HEK293 (cell line): Measurements from ENCODE around the gene SUSD6.

Source experiments
- CTCF ChIA-PET: fragments of 350-600 bp; formaldehyde crosslinking; extraction: SDS; loops from one replicate; lab custom pipeline; 2021; ENCODE audit warnings: antibody characterized with exemption; lab: Yijun Ruan, JAX
- POLR2A ChIA-PET: fragments of 300-600 bp; formaldehyde crosslinking; extraction: SDS; loops from one replicate; lab custom pipeline; 2020; ENCODE audit warnings: antibody characterized with exemption, inconsistent platforms; lab: Yijun Ruan, JAX
- H3K27ac ChIP-seq: fragments of 200-500 bp; sonication (Bioruptor generic); 2 replicates; pipeline ENCODE4 v1.5.1; 2014; ENCODE audit warnings: low read depth, low read length, control low read depth, inconsistent platforms; ENCODE audit errors: extremely low read depth
- H3K36me3 ChIP-seq, 2 experiments: fragments of 200-500 bp in 1 of 2; sonication (Bioruptor generic) in 1 of 2; 1 replicate in 1 of 2; 2 replicates in 1 of 2; pipeline ENCODE4 v1.5.1; 2014 to 2017; ENCODE audit warnings: inconsistent platforms in 2 of 2, low read length in 2 of 2; ENCODE audit not compliant: control insufficient read depth in 2 of 2, insufficient read depth in 1 of 2
- H3K4me1 ChIP-seq: fragments of 200-500 bp; sonication (Bioruptor generic); 2 replicates; pipeline ENCODE4 v1.5.1; 2014; ENCODE audit warnings: mild to moderate bottlenecking, low read length, inconsistent platforms; ENCODE audit not compliant: control insufficient read depth, insufficient read depth
- H3K4me3 ChIP-seq: 2 replicates; pipeline ENCODE4 v1.5.1; 2011; ENCODE audit warnings: low read depth, mild to moderate bottlenecking, control low read depth, low read length, moderate library complexity
- H3K9me3 ChIP-seq: fragments of 200-500 bp; sonication (Bioruptor generic); 2 replicates; pipeline ENCODE4 v1.5.1; 2014; ENCODE audit warnings: low read depth, low read length, inconsistent platforms; ENCODE audit not compliant: control insufficient read depth, insufficient read depth
- ATF2 ChIP-seq: fragments of 450-650 bp; formaldehyde crosslinking; IDR thresholded peaks from 2 replicates; pipeline ENCODE4 v1.5.1; 2016; ENCODE audit warnings: missing biosample characterization, missing genetic modification characterization, low read depth
- BCL11A ChIP-seq: fragments of 450-650 bp; formaldehyde crosslinking; IDR thresholded peaks from 2 replicates; pipeline ENCODE4 v1.5.1; 2016; ENCODE audit warnings: low read depth, missing biosample characterization, missing genetic modification characterization
- GLIS1 ChIP-seq: fragments of 450-650 bp; formaldehyde crosslinking; IDR thresholded peaks from 2 replicates; pipeline ENCODE4 v1.5.1; 2016; ENCODE audit warnings: missing biosample characterization, missing genetic modification characterization
- KLF7 ChIP-seq: fragments of 450-650 bp; formaldehyde crosslinking; IDR thresholded peaks from 2 replicates; pipeline ENCODE4 v1.5.1; 2016; ENCODE audit warnings: missing biosample characterization, missing genetic modification characterization, borderline replicate concordance
- PBX3 ChIP-seq: sonication (generic); formaldehyde crosslinking; IDR thresholded peaks from 2 replicates; pipeline ENCODE4 v1.8.1; 2022; ENCODE audit warnings: mild to moderate bottlenecking, moderate library complexity, missing genetic modification reagents
- REPIN1 ChIP-seq: fragments of 450-650 bp; formaldehyde crosslinking; IDR thresholded peaks from 2 replicates; pipeline ENCODE4 v1.5.1; 2017; ENCODE audit warnings: missing biosample characterization, missing genetic modification characterization, low read depth
- SALL2 ChIP-seq: fragments of 450-650 bp; formaldehyde crosslinking; IDR thresholded peaks from 2 replicates; pipeline ENCODE4 v1.5.0; 2017; ENCODE audit warnings: missing biosample characterization, mild to moderate bottlenecking, missing genetic modification characterization, borderline replicate concordance
- SCRT1 ChIP-seq: fragments of 450-650 bp; formaldehyde crosslinking; IDR thresholded peaks from 2 replicates; pipeline ENCODE4 v1.5.1; 2016; ENCODE audit warnings: missing biosample characterization, missing genetic modification characterization, borderline replicate concordance
- SCRT2 ChIP-seq: fragments of 450-650 bp; formaldehyde crosslinking; IDR thresholded peaks from 2 replicates; pipeline ENCODE4 v1.5.1; 2016; ENCODE audit warnings: missing biosample characterization, missing genetic modification characterization
- SP3 ChIP-seq: fragments of 450-650 bp; formaldehyde crosslinking; IDR thresholded peaks from 2 replicates; pipeline ENCODE4 v1.5.1; 2016; ENCODE audit warnings: missing biosample characterization, missing genetic modification characterization
- ZNF214 ChIP-seq: fragments of 450-650 bp; formaldehyde crosslinking; IDR thresholded peaks from 2 replicates; pipeline ENCODE4 v1.5.1; 2017; ENCODE audit warnings: missing biosample characterization, mild to moderate bottlenecking, missing genetic modification characterization, borderline replicate concordance
- ZNF24 ChIP-seq: fragments of 450-650 bp; formaldehyde crosslinking; IDR thresholded peaks from 2 replicates; pipeline ENCODE4 v1.5.1; 2016; ENCODE audit warnings: missing biosample characterization, missing genetic modification characterization
- ZNF350 ChIP-seq: fragments of 450-650 bp; formaldehyde crosslinking; IDR thresholded peaks from 2 replicates; pipeline ENCODE4 v1.5.0; 2017; ENCODE audit warnings: missing biosample characterization, mild to moderate bottlenecking, missing genetic modification characterization
- ZNF404 ChIP-seq: fragments of 450-650 bp; formaldehyde crosslinking; IDR thresholded peaks from 2 replicates; pipeline ENCODE4 v1.5.1; 2017; ENCODE audit warnings: missing biosample characterization, missing genetic modification characterization
- ZNF416 ChIP-seq: fragments of 450-650 bp; formaldehyde crosslinking; IDR thresholded peaks from 2 replicates; pipeline ENCODE4 v1.5.1; 2016; ENCODE audit warnings: missing biosample characterization, missing genetic modification characterization
- ZNF596 ChIP-seq: fragments of 450-650 bp; IDR thresholded peaks from 2 replicates; pipeline ENCODE4 v1.5.0; 2018; ENCODE audit warnings: missing biosample characterization, mild to moderate bottlenecking, missing genetic modification characterization, moderate library complexity
- ZNF600 ChIP-seq: fragments of 450-650 bp; formaldehyde crosslinking; IDR thresholded peaks from 2 replicates; pipeline ENCODE4 v1.5.1; 2016; ENCODE audit warnings: missing biosample characterization, missing genetic modification characterization
- ZNF610 ChIP-seq: fragments of 450-650 bp; formaldehyde crosslinking; IDR thresholded peaks from 2 replicates; pipeline ENCODE4 v1.5.1; 2016; ENCODE audit warnings: missing biosample characterization, missing genetic modification characterization, borderline replicate concordance
- ZNF639 ChIP-seq: fragments of 450-650 bp; formaldehyde crosslinking; IDR thresholded peaks from 2 replicates; pipeline ENCODE4 v1.5.1; 2016; ENCODE audit warnings: missing biosample characterization, missing genetic modification characterization
- ZNF843 ChIP-seq: fragments of 450-650 bp; formaldehyde crosslinking; IDR thresholded peaks from 2 replicates; pipeline ENCODE4 v1.5.1; 2016; ENCODE audit warnings: missing biosample characterization, missing genetic modification characterization
- TF ChIP-seq, protein P1 (sequence below): fragments of 450-650 bp; formaldehyde crosslinking; IDR thresholded peaks from 2 replicates; pipeline ENCODE4 v1.5.1; 2016; ENCODE audit warnings: missing biosample characterization, missing genetic modification characterization
- TF ChIP-seq, protein P2 (sequence below): fragments of 450-650 bp; formaldehyde crosslinking; IDR thresholded peaks from 2 replicates; pipeline ENCODE4 v1.5.1; 2016; ENCODE audit warnings: missing biosample characterization, missing genetic modification characterization
- TF ChIP-seq, protein P3 (sequence below): fragments of 450-650 bp; formaldehyde crosslinking; IDR thresholded peaks from 2 replicates; pipeline ENCODE4 v1.5.1; 2016; ENCODE audit warnings: missing biosample characterization, missing genetic modification characterization

SUSD6 gene

DNA sequence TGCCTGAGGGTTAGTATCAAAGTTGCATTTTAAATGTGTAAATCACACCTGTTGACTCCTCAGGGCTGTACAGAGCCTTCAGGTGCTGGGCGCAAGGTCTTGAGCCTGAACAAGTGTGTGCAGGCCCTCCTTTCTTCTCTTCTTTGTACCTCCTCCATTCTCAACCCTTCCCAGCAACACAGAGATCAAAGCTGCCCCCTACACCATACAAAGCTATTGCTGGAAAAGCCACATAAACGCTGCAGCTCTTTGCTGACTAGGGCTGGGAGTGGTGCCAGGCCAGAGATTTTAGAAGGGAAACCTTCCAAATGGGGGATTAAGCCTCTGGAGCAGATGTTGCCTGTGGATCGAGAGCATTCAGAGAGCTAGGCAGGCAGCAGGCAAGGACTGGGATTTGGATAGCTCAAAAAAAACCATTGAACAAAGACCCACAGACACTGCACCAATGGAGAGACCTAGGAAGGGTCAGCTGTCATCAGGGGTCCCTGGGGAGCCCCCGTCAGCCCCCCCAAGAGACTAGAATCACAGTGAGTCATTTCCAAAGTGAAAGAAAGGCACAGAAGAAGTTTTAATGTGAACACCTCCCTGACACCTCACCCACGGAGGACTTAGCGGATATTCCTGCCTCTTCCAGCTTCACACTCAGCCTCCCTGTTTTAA, 18.2 kb upstream of the SUSD6 start:
- ChIA-PET POLR2A (no interaction called here), CTCF (interaction anchor here (1.6 kb wide), 1 partner anchor 8 kb away, joined by 4 read pairs; no protein-coding TSS in a partner anchor)
- Histone ChIP-seq H3K4me3 (no peak overlapping the region), H3K36me3 (no peaks in the 10 kb centered on the region; a peak in 1 of 3 replicates), H3K9me3 (no peaks in the 10 kb centered on the region), H3K27ac (no peak overlapping the region), H3K4me1 (no peaks in the 10 kb centered on the region)
- TF ChIP-seq, protein P1, sequence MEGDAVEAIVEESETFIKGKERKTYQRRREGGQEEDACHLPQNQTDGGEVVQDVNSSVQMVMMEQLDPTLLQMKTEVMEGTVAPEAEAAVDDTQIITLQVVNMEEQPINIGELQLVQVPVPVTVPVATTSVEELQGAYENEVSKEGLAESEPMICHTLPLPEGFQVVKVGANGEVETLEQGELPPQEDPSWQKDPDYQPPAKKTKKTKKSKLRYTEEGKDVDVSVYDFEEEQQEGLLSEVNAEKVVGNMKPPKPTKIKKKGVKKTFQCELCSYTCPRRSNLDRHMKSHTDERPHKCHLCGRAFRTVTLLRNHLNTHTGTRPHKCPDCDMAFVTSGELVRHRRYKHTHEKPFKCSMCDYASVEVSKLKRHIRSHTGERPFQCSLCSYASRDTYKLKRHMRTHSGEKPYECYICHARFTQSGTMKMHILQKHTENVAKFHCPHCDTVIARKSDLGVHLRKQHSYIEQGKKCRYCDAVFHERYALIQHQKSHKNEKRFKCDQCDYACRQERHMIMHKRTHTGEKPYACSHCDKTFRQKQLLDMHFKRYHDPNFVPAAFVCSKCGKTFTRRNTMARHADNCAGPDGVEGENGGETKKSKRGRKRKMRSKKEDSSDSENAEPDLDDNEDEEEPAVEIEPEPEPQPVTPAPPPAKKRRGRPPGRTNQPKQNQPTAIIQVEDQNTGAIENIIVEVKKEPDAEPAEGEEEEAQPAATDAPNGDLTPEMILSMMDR = no peak
- peak; percentile 89 for TF ChIP-seq SCRT2 (tag by site-specific recombination)
- TF ChIP-seq KLF7 (tag by site-specific recombination) = no peak
- TF ChIP-seq ZNF600 (tag by site-specific recombination) = no peak
- TF ChIP-seq GLIS1 = 0 out of 2 replicates have a peak, but pooled peaks have one; percentile 45
- TF ChIP-seq SP3 (tag by site-specific recombination) = no peak
- TF ChIP-seq, protein P2, sequence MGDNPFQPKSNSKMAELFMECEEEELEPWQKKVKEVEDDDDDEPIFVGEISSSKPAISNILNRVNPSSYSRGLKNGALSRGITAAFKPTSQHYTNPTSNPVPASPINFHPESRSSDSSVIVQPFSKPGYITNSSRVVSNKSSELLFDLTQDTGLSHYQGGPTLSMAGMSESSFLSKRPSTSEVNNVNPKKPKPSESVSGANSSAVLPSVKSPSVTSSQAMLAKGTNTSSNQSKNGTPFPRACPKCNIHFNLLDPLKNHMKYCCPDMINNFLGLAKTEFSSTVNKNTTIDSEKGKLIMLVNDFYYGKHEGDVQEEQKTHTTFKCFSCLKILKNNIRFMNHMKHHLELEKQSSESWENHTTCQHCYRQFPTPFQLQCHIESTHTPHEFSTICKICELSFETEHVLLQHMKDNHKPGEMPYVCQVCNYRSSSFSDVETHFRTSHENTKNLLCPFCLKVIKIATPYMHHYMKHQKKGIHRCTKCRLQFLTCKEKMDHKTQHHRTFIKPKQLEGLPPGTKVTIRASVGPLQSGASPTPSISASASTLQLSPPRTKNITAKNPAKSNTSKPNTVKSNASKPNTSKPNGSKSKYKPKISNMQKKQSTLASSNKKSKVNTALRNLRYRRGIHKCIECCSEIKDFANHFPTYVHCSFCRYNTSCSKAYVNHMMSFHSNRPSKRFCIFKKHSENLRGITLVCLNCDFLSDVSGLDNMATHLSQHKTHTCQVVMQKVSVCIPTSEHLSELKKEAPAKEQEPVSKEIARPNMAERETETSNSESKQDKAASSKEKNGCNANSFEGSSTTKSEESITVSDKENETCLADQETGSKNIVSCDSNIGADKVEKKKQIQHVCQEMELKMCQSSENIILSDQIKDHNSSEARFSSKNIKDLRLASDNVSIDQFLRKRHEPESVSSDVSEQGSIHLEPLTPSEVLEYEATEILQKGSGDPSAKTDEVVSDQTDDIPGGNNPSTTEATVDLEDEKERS (tag by site-specific recombination) = no peak
- TF ChIP-seq, protein P3, sequence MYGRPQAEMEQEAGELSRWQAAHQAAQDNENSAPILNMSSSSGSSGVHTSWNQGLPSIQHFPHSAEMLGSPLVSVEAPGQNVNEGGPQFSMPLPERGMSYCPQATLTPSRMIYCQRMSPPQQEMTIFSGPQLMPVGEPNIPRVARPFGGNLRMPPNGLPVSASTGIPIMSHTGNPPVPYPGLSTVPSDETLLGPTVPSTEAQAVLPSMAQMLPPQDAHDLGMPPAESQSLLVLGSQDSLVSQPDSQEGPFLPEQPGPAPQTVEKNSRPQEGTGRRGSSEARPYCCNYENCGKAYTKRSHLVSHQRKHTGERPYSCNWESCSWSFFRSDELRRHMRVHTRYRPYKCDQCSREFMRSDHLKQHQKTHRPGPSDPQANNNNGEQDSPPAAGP (tag by site-specific recombination) = no peak
- TF ChIP-seq SCRT1 = peak; percentile 67; the same call in 1 of the 2 replicates
- no peak for TF ChIP-seq ZNF596 (tag by site-specific recombination)
- no peak for TF ChIP-seq ZNF404
- TF ChIP-seq ZNF843 (tag by site-specific recombination) = no peak
- no peak for TF ChIP-seq SALL2
- no peak for TF ChIP-seq REPIN1 (tag by site-specific recombination)
- no peak for TF ChIP-seq PBX3 (CRISPR knock-in tag)
- TF ChIP-seq ZNF639 (tag by site-specific recombination) = no peak

GRCh38 chr14:69594846-69595245, 16.6 kb upstream of the SUSD6 start:
- Histone ChIP-seq H3K36me3 (no peaks in the 10 kb centered on the region; a peak in 1 of 3 replicates), H3K27ac (no peak overlapping the region), H3K9me3 (no peaks in the 10 kb centered on the region), H3K4me1 (no peaks in the 10 kb centered on the region), H3K4me3 (no peak overlapping the region)
- ChIA-PET POLR2A (no interaction called here), CTCF (no interaction called here)
- TF ChIP-seq ZNF350 (no peak), ZNF24 (tag by site-specific recombination) (no peak), ZNF214 (tag by site-specific recombination) (no peak), BCL11A (tag by site-specific recombination) (no peak), ATF2 (tag by site-specific recombination) (no peak), ZNF610 (no peak), ZNF416 (no peak)
